ENCODE results near the gene SERPINA3. TPM values are rescaled to one million over a fixed set of nuclear protein-coding genes. Genes with fewer than 3 reads are reported as not detected.

Gene SERPINA3
- total RNA-seq, 4 donors from 2014 or later: 3.3 to 223 (median 54.8) TPM

- intact Hi-C loops (cut with DNase I): no loop called here
- WGBS, 2 donors: 90 to 91% methylated on average over 4 to 8 of the region's 12 CpGs
- no peaks in the 10 kb centered on the region for H3K9me3 ChIP-seq
- TF ChIP-seq CTCF (IDR thresholded peaks at IDR 0.05) (no peak), POLR2A (IDR thresholded peaks at IDR 0.05) (no peak)
- H3K27me3 ChIP-seq: no peaks in the 10 kb centered on the region
- H3K4me1 ChIP-seq: no peaks in the 10 kb centered on the region
- no peaks in the 10 kb centered on the region for H3K36me3 ChIP-seq
- no peak overlapping the region for H3K4me3 ChIP-seq
- H3K27ac ChIP-seq: no peak overlapping the region
- DNase-seq: no peak
These were observed 29.4 kb downstream of the SERPINA3 start for GRCh38 chr14:94641632-94641955.

GRCh38 chr14:94643316-94644101 is 31.3 kb downstream of the SERPINA3 start:
- Histone ChIP-seq H3K4me3 (no peak overlapping the region), H3K27me3 (no peaks in the 10 kb centered on the region), H3K27ac (no peak overlapping the region), H3K9me3 (peaks cover 0 to 9% (median 2%) of the 10 kb centered on the region in 3 donors), H3K36me3 (no peaks in the 10 kb centered on the region), H3K4me1 (no peaks in the 10 kb centered on the region)
- intact Hi-C loops (cut with DNase I): no loop called here
- no peak for DNase-seq
- no peak for TF ChIP-seq CTCF (IDR thresholded peaks at IDR 0.05)
- no peak for TF ChIP-seq POLR2A (IDR thresholded peaks at IDR 0.05)
- WGBS, 2 donors: 85 to 97% methylated on average over 7 to 8 of the region's 18 CpGs

- TF ChIP-seq CTCF (IDR thresholded peaks at IDR 0.05) (no peak), POLR2A (IDR thresholded peaks at IDR 0.05) (no peak)
- H3K27ac ChIP-seq: no peak overlapping the region
- intact Hi-C loops (cut with DNase I): no loop called here
- no peak overlapping the region for H3K4me3 ChIP-seq
- WGBS, 2 donors: 69 to 73% methylated on average over 4 of the region's 4 CpGs
- no peaks in the 10 kb centered on the region for H3K4me1 ChIP-seq
- no peaks in the 10 kb centered on the region for H3K36me3 ChIP-seq
- no peak for DNase-seq
- H3K9me3 ChIP-seq: peaks cover 0 to 15% (median 6%) of the 10 kb centered on the region in 3 donors
- H3K27me3 ChIP-seq: peaks cover 0 to 5% (median 0%) of the 10 kb centered on the region in 4 donors
These were observed 31.9 kb downstream of the SERPINA3 start for GRCh38 chr14:94644102-94644535.

GRCh38 chr14:94646066-94646465 is 33.9 kb downstream of the SERPINA3 start:
- no peaks in the 10 kb centered on the region for H3K36me3 ChIP-seq
- intact Hi-C loops (cut with DNase I): no loop called here
- peaks cover 0 to 20% (median 6%) of the 10 kb centered on the region in 3 donors for H3K9me3 ChIP-seq
- no peaks in the 10 kb centered on the region for H3K4me1 ChIP-seq
- peaks cover 0 to 7% (median 0%) of the 10 kb centered on the region in 4 donors for H3K27me3 ChIP-seq
- no peak for DNase-seq
- no peak overlapping the region for H3K27ac ChIP-seq
- no peak for TF ChIP-seq POLR2A (IDR thresholded peaks at IDR 0.05)
- TF ChIP-seq CTCF (IDR thresholded peaks at IDR 0.05): no peak
- 87 to 94% methylated on average over 2 of the region's 2 CpGs for WGBS, 2 donors
- H3K4me3 ChIP-seq: no peak overlapping the region

GRCh38 chr14:94646481-94646880 is 34.3 kb downstream of the SERPINA3 start:
- Histone ChIP-seq H3K36me3 (no peaks in the 10 kb centered on the region), H3K4me1 (no peaks in the 10 kb centered on the region), H3K27me3 (peaks cover 0 to 7% (median 0%) of the 10 kb centered on the region in 4 donors), H3K27ac (no peak overlapping the region), H3K9me3 (peaks cover 0 to 20% (median 6%) of the 10 kb centered on the region in 3 donors), H3K4me3 (no peak overlapping the region)
- intact Hi-C loops (cut with DNase I): no loop called here
- 33 to 51% methylated on average over 4 to 5 of the region's 5 CpGs for WGBS, 2 donors
- TF ChIP-seq POLR2A (IDR thresholded peaks at IDR 0.05) (no peak), CTCF (IDR thresholded peaks at IDR 0.05) (no peak)
- no peak for DNase-seq
